K562 (cell line): ENCODE results near the gene FIBP. TPM values are rescaled to one million over a fixed set of nuclear protein-coding genes. Genes with fewer than 3 reads are reported as not detected.

Experiments used
- BMI1 ChIP-seq: fragments of 150-350 bp; IDR thresholded peaks from 2 replicates; pipeline ENCODE4 v1.6.1; 2014; ENCODE audit warnings: low read length
- CSDE1 ChIP-seq, 2 experiments: fragments of 450-650 bp; IDR thresholded peaks; 2 replicates each; pipeline ENCODE4 v1.6.1; 2016; ENCODE audit warnings: mild to moderate bottlenecking in 1 of 2
- DDX20 ChIP-seq: fragments of 450-650 bp; IDR thresholded peaks from 2 replicates; pipeline ENCODE4 v1.6.1; 2016; ENCODE audit warnings: missing genetic modification characterization, low read depth, mild to moderate bottlenecking, missing compliant biosample characterization, moderate library complexity
- DMBX1 ChIP-seq: fragments of 250-450 bp; sonication (Bioruptor Pico); IDR thresholded peaks from 2 replicates; pipeline ENCODE4 v1.8.0; 2022; ENCODE audit warnings: inconsistent platforms, mild to moderate bottlenecking, moderate library complexity, borderline replicate concordance
- ESRRA ChIP-seq: fragments of 450-650 bp; IDR thresholded peaks from 2 replicates; pipeline ENCODE4 v1.6.1; 2014; ENCODE audit warnings: low read depth, mild to moderate bottlenecking, moderate library complexity, borderline replicate concordance
- FOSL1 ChIP-seq: fragments of 200-800 bp; sonication (Bioruptor generic); conservative IDR thresholded peaks from 2 replicates; pipeline ENCODE4 v1.6.1; 2016; ENCODE audit warnings: missing genetic modification characterization, missing compliant biosample characterization
- GATA2 ChIP-seq: sonication (generic); formaldehyde crosslinking; IDR thresholded peaks from 2 replicates; pipeline ENCODE4 v1.4.0; 2020; ENCODE audit warnings: mild to moderate bottlenecking, missing genetic modification reagents
- HDAC8 ChIP-seq: fragments of 450-650 bp; IDR thresholded peaks from 2 replicates; pipeline ENCODE4 v1.6.1; 2016; ENCODE audit warnings: mild to moderate bottlenecking, missing genetic modification characterization, moderate library complexity, missing compliant biosample characterization
- HNRNPH1 ChIP-seq: fragments of 200-400 bp; formaldehyde crosslinking; optimal IDR thresholded peaks from 2 replicates; pipeline ENCODE3; 2017; ENCODE audit warnings: low read depth, mild to moderate bottlenecking, low read length, moderate library complexity
- KLF1 ChIP-seq: fragments of 450-650 bp; IDR thresholded peaks from 2 replicates; pipeline ENCODE4 v1.6.1; 2016; ENCODE audit warnings: missing genetic modification characterization, missing compliant biosample characterization
- MCM3 ChIP-seq: fragments of 450-650 bp; IDR thresholded peaks from 2 replicates; pipeline ENCODE4 v1.6.1; 2016
- MED1 ChIP-seq: sonication (generic); formaldehyde crosslinking; IDR thresholded peaks from 2 replicates; pipeline ENCODE4 v1.8.1; 2023; ENCODE audit warnings: missing genetic modification reagents, borderline replicate concordance
- MTA3 ChIP-seq: fragments of 450-650 bp; formaldehyde crosslinking; IDR thresholded peaks from 2 replicates; pipeline ENCODE4 v1.6.1; 2017; ENCODE audit warnings: mild to moderate bottlenecking, borderline replicate concordance
- PHB ChIP-seq: fragments of 250-450 bp; sonication (Bioruptor Pico); IDR thresholded peaks from 2 replicates; pipeline ENCODE4 v1.5.0; 2021
- PHF8 ChIP-seq: fragments of 200-600 bp; sonication (generic); IDR thresholded peaks from 2 replicates; pipeline ENCODE4 v1.6.1; 2012; ENCODE audit warnings: mixed run types, mild to moderate bottlenecking, inconsistent platforms, low read length, moderate library complexity, borderline replicate concordance
- POLR2B ChIP-seq: fragments of 450-650 bp; IDR thresholded peaks from 2 replicates; pipeline ENCODE4 v1.6.1; 2018; ENCODE audit warnings: low read depth; ENCODE audit not compliant: partially characterized antibody
- RB1 ChIP-seq: fragments of 450-650 bp; IDR thresholded peaks from 2 replicates; pipeline ENCODE4 v1.6.1; 2017; ENCODE audit warnings: low read depth, mild to moderate bottlenecking
- SMARCA5 ChIP-seq: fragments of 450-650 bp; IDR thresholded peaks from 2 replicates; pipeline ENCODE4 v1.6.1; 2016
- SP1 ChIP-seq: sonication (generic); formaldehyde crosslinking; IDR thresholded peaks from 2 replicates; pipeline ENCODE4 v1.8.1; 2022; ENCODE audit warnings: mild to moderate bottlenecking, missing genetic modification reagents
- SPI1 ChIP-seq: IDR thresholded peaks from 2 replicates; pipeline ENCODE4 v1.6.1; 2011; ENCODE audit warnings: low read depth, low read length, control low read depth, borderline replicate concordance
- ZNF778 ChIP-seq: fragments of 450-650 bp; formaldehyde crosslinking; IDR thresholded peaks from 2 replicates; pipeline ENCODE4 v1.4.0; 2020; ENCODE audit warnings: mild to moderate bottlenecking, moderate library complexity
- polyA plus RNA-seq, 8 experiments: library from polyadenylated mRNA; depleted of rRNA in 4 of 8; stranded (reverse) in 5 of 8; unstranded in 3 of 8; fragments of >200 nt; fragmentation: Nextera tagmentation in 2 of 8; fragmentation: Illumina TruSeq in 1 of 8; extraction: Ambion mirVana in 2 of 8; extraction: Trizol in 1 of 8; gene quantifications; 2 replicates each; pipeline versions ENCODE4 v1.2.1 to v1.2.3, GENCODE V29; 2011 to 2014; ENCODE audit warnings: inconsistent platforms in 1 of 8, missing spikeins in 1 of 8
- total RNA-seq, 7 experiments: library from RNA; depleted of rRNA in 6 of 7; stranded (reverse); fragments of >200 nt in 6 of 7; fragmentation: Illumina TruSeq in 2 of 7; extraction: Trizol in 2 of 7; gene quantifications; 2 replicates each; pipeline versions ENCODE4 v1.2.1 to v1.2.3, GENCODE V29; 2011 to 2021; ENCODE audit warnings: low replicate concordance in 1 of 7
- TF ChIP-seq, protein P1 (sequence below): fragments of 450-650 bp; IDR thresholded peaks from 2 replicates; pipeline ENCODE4 v1.6.1; 2016; ENCODE audit warnings: low read depth, mild to moderate bottlenecking, moderate library complexity
- TF ChIP-seq, protein P2 (sequence below): fragments of 450-650 bp; IDR thresholded peaks from 2 replicates; pipeline ENCODE4 v1.6.1; 2016
- TF ChIP-seq, protein P3 (sequence below): sonication (generic); formaldehyde crosslinking; IDR thresholded peaks from 2 replicates; pipeline ENCODE4 v1.8.1; 2023; ENCODE audit warnings: mild to moderate bottlenecking, missing genetic modification reagents, moderate library complexity
- TF ChIP-seq, protein P4 (sequence below): sonication (generic); formaldehyde crosslinking; IDR thresholded peaks from 2 replicates; pipeline ENCODE4 v1.8.0; 2022; ENCODE audit warnings: missing genetic modification reagents, mild to moderate bottlenecking, borderline replicate concordance
- TF ChIP-seq, protein P5 (sequence below): fragments of 250-450 bp; sonication (Bioruptor Pico); IDR thresholded peaks from 2 replicates; pipeline ENCODE4 v1.5.0; 2022; ENCODE audit warnings: mild to moderate bottlenecking

The FIBP gene
- total and polyA plus RNA-seq, 9 of the 15 experiments (the other 6 are each of a cell fraction or from before 2014, with no cell fraction given), result 41.2 to 79.2 (median 48.6) TPM

DNA sequence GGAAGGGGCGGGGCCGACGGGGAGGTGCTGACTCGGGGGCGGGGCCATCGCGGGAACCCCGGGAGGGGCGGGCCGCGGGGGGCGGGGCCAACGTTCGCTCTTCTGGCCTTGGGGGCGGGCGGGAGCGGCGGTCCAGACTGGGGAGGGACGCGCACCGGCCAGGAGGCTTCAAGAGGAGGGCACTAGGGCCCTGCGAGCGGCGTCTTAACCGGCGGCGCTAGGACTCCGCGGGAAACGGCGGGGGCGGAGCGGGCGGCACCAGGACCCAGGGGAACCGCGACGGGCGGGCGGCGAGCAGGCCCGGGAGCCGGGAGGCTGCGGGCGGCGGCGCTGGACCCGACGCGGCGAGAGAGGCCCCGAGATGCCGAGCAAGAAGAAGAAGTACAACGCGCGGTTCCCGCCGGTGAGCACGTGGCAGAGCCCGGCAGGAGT lies 30.9 kb upstream of the FIBP start, which contains the start of gene DRAP1 (continued):
- TF ChIP-seq ESRRA, result peak; percentile 88; the same call in 1 of the 2 replicates
- TF ChIP-seq, protein P1, sequence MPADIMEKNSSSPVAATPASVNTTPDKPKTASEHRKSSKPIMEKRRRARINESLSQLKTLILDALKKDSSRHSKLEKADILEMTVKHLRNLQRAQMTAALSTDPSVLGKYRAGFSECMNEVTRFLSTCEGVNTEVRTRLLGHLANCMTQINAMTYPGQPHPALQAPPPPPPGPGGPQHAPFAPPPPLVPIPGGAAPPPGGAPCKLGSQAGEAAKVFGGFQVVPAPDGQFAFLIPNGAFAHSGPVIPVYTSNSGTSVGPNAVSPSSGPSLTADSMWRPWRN, result no peak
- peak; percentile 96 for TF ChIP-seq SP1 (CRISPR knock-in tag)
- TF ChIP-seq POLR2B, result no peak
- TF ChIP-seq DDX20 (tag), result no peak
- TF ChIP-seq GATA2 (CRISPR knock-in tag), result no peak
- no peak for TF ChIP-seq FOSL1 (tag)
- TF ChIP-seq, protein P2, sequence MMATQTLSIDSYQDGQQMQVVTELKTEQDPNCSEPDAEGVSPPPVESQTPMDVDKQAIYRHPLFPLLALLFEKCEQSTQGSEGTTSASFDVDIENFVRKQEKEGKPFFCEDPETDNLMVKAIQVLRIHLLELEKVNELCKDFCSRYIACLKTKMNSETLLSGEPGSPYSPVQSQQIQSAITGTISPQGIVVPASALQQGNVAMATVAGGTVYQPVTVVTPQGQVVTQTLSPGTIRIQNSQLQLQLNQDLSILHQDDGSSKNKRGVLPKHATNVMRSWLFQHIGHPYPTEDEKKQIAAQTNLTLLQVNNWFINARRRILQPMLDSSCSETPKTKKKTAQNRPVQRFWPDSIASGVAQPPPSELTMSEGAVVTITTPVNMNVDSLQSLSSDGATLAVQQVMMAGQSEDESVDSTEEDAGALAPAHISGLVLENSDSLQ, result no peak
- TF ChIP-seq, protein P3, sequence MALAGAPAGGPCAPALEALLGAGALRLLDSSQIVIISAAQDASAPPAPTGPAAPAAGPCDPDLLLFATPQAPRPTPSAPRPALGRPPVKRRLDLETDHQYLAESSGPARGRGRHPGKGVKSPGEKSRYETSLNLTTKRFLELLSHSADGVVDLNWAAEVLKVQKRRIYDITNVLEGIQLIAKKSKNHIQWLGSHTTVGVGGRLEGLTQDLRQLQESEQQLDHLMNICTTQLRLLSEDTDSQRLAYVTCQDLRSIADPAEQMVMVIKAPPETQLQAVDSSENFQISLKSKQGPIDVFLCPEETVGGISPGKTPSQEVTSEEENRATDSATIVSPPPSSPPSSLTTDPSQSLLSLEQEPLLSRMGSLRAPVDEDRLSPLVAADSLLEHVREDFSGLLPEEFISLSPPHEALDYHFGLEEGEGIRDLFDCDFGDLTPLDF, result peak; percentile 88
- TF ChIP-seq HNRNPH1, result no peak
- TF ChIP-seq SPI1, result no peak
- TF ChIP-seq MCM3, result no peak
- TF ChIP-seq HDAC8, result no peak
- TF ChIP-seq PHF8, result peak; percentile 52; the same call in 1 of the 2 replicates
- peak; percentile 94 for TF ChIP-seq MTA3
- TF ChIP-seq SMARCA5, result no peak
- TF ChIP-seq, protein P4, sequence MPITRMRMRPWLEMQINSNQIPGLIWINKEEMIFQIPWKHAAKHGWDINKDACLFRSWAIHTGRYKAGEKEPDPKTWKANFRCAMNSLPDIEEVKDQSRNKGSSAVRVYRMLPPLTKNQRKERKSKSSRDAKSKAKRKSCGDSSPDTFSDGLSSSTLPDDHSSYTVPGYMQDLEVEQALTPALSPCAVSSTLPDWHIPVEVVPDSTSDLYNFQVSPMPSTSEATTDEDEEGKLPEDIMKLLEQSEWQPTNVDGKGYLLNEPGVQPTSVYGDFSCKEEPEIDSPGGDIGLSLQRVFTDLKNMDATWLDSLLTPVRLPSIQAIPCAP (CRISPR knock-in tag), result no peak
- no peak for TF ChIP-seq BMI1
- peak; percentile 100 for TF ChIP-seq RB1
- no peak for TF ChIP-seq KLF1
- no peak for TF ChIP-seq CSDE1 (IDR thresholded peaks at IDR 0.05)
- peak; percentile 49; the same call in 1 of the 2 replicates for TF ChIP-seq DMBX1
- TF ChIP-seq, protein P5, sequence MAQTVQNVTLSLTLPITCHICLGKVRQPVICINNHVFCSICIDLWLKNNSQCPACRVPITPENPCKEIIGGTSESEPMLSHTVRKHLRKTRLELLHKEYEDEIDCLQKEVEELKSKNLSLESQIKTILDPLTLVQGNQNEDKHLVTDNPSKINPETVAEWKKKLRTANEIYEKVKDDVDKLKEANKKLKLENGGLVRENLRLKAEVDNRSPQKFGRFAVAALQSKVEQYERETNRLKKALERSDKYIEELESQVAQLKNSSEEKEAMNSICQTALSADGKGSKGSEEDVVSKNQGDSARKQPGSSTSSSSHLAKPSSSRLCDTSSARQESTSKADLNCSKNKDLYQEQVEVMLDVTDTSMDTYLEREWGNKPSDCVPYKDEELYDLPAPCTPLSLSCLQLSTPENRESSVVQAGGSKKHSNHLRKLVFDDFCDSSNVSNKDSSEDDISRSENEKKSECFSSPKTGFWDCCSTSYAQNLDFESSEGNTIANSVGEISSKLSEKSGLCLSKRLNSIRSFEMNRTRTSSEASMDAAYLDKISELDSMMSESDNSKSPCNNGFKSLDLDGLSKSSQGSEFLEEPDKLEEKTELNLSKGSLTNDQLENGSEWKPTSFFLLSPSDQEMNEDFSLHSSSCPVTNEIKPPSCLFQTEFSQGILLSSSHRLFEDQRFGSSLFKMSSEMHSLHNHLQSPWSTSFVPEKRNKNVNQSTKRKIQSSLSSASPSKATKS (CRISPR knock-in tag), result no peak
- no peak for TF ChIP-seq PHB
- TF ChIP-seq ZNF778 (CRISPR knock-in tag), result no peak
- no peak for TF ChIP-seq MED1
